ENCODE data around the gene TAGLN. TPM values are rescaled to one million over a fixed set of nuclear protein-coding genes. Genes with fewer than 3 reads are reported as not detected.

Gene TAGLN
- total and polyA plus RNA-seq, 8 donors: 575 to 3,801 (median 2,089) TPM

DNA sequence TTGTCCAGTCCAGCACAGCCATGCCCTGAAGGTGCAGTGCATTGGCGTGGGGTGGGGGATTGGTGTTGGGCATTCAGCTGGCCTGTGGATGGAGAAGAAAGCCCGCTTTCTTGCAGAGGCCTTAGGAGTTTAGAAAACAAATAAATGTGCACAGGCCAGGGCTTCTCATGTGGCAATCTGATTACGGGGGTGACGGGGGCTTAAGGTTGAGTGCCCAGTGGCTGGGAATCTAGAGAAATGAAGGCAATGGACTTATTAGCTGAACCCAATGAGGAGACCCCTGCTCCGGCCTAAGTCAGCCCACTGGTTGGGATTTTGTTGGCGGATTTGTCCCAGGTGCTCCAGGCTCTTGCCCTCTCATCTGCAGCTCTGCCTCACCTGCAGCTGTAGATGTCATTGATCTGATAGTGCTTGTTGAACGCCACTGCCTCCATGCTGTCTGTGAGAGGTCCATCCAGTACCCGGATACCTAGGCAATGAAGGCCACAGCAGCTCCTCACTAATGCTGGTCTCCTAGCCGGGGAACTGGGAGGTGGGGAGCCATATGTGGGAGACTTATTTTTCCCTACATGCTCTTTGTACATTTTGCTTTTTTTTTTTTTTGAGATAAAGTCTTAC lies 26.5 kb downstream of the TAGLN start:
- H3K27ac ChIP-seq: peak overlapping the region in 2 of 5 donors; percentile 27 to 83
- H3K36me3 ChIP-seq: peaks cover 64 to 91% (median 78%) of the 10 kb centered on the region in 4 donors
- H3K9me3 ChIP-seq: no peaks in the 10 kb centered on the region
- DNase-seq: no peak
- peaks cover 41 to 82% (median 66%) of the 10 kb centered on the region in 4 donors for H3K4me1 ChIP-seq
- 91 to 94% (median 93%) methylated on average over 9 of the region's 9 CpGs for WGBS, 5 donors
- TF ChIP-seq, protein P1, sequence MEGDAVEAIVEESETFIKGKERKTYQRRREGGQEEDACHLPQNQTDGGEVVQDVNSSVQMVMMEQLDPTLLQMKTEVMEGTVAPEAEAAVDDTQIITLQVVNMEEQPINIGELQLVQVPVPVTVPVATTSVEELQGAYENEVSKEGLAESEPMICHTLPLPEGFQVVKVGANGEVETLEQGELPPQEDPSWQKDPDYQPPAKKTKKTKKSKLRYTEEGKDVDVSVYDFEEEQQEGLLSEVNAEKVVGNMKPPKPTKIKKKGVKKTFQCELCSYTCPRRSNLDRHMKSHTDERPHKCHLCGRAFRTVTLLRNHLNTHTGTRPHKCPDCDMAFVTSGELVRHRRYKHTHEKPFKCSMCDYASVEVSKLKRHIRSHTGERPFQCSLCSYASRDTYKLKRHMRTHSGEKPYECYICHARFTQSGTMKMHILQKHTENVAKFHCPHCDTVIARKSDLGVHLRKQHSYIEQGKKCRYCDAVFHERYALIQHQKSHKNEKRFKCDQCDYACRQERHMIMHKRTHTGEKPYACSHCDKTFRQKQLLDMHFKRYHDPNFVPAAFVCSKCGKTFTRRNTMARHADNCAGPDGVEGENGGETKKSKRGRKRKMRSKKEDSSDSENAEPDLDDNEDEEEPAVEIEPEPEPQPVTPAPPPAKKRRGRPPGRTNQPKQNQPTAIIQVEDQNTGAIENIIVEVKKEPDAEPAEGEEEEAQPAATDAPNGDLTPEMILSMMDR (IDR thresholded peaks at IDR 0.05): no peak
- TF ChIP-seq EP300 (IDR thresholded peaks at IDR 0.05) (no peak), POLR2AphosphoS5 (IDR thresholded peaks at IDR 0.05) (no peak), POLR2A (IDR thresholded peaks at IDR 0.05) (no peak)
- no peak overlapping the region for H3K4me3 ChIP-seq
- H3K27me3 ChIP-seq: no peaks in the 10 kb centered on the region
- intact Hi-C loops (cut with DNase I; ENCODE audit: low total_unique reads): loop anchor here (5.0 kb wide), 1 partner anchor 38 kb away; no protein-coding TSS in a partner anchor

DNA sequence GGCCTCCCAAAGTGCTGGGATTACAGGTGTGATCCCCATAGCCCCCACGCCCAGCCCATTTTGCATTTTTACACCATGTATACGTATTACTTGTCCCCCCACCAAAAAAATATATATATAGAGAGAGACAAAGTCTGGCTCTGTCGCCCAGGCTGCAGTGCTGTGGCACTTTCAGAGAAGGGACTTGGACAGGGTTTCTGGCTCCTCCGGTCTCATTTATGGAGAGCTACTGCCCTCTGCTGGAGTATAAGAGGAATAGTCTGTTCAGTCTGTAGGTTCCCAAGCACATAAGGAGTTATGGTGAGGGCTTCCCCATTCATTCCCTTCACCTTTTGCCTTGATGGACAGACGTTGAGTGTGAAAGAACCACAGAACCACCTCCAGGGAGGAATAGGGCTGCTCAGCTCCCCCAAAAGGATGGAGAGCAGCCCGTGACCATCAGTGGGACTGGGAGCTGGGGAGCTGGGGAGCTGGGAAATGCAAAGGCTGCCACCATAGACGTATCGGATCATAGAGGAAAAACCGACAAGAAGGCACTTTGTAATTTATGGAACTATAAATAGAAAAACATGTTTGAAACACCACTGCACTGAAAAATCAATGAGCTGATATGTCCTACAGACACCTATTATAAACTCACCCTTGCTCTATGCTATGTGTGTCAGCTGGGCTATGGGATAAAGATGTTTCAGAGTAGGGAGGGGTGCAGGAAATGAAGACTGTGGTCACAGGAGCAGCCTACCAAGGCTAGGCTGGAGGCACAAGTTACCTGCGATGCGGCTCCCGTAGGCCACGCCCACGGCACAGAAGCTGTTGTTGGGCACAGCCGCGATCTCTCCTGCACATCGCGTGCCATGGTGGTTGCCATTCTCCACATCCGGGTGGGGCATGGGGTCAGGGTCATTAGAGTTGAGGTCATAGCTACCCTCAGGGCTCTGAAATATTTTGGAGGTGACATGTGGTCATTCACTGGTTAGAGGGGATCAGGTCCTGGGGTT lies 27.5 kb downstream of the TAGLN start:
- Histone ChIP-seq H3K36me3 (peaks cover 54 to 81% (median 70%) of the 10 kb centered on the region in 4 donors), H3K9me3 (no peaks in the 10 kb centered on the region), H3K4me3 (no peak overlapping the region), H3K4me1 (peaks cover 40 to 81% (median 66%) of the 10 kb centered on the region in 4 donors), H3K27ac (peak overlapping the region in 2 of 5 donors; percentile 27 to 51), H3K27me3 (no peaks in the 10 kb centered on the region)
- TF ChIP-seq POLR2A (IDR thresholded peaks at IDR 0.05) (no peak), POLR2AphosphoS5 (IDR thresholded peaks at IDR 0.05) (peak in 1 of 3 donors; percentile 70)
- TF ChIP-seq, protein P1 (IDR thresholded peaks at IDR 0.05): peak in 5 of 7 experiments; percentile 57 to 89 (median 80)
- intact Hi-C loops (cut with DNase I; ENCODE audit: low total_unique reads): loop anchor here (5.0 kb wide), 1 partner anchor 39 kb away; no protein-coding TSS in a partner anchor
- peak; percentile 53 to 92 for DNase-seq
- WGBS, 5 donors: 58 to 66% (median 63%) methylated on average over 19 of the region's 19 CpGs

DNA sequence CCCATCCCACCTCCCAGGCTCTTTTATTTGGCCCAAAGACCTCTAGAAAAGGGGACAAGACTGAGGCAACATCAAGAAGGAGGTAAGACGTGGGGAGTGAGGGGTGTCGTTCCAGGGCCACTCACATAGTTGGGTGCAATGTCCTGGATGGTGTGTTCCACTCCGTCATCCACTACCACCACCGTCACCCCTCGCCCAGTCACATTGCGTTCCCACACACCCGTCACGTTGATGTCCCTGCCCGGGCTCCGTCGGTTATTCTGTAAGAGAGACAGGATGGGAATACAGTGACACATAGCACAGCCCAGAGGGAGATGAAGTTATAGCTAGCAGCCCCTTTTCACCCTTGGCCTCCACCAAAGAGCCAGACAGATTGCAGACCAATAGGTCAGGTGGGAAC lies 28.9 kb downstream of the TAGLN start:
- Histone ChIP-seq H3K36me3 (peaks cover 48 to 67% (median 64%) of the 10 kb centered on the region in 4 donors), H3K27me3 (no peaks in the 10 kb centered on the region), H3K4me1 (peaks cover 35 to 70% (median 58%) of the 10 kb centered on the region in 4 donors), H3K4me3 (no peak overlapping the region), H3K9me3 (no peaks in the 10 kb centered on the region), H3K27ac (no peak overlapping the region)
- TF ChIP-seq, protein P1 (IDR thresholded peaks at IDR 0.05): no peak
- no peak for TF ChIP-seq POLR2A (IDR thresholded peaks at IDR 0.05)
- no peak for TF ChIP-seq EP300 (IDR thresholded peaks at IDR 0.05)
- DNase-seq: no peak
- WGBS, 5 donors: 84 to 93% (median 92%) methylated on average over 11 of the region's 11 CpGs
- intact Hi-C loops (cut with DNase I; ENCODE audit: low total_unique reads): loop anchor here (5.0 kb wide), 1 partner anchor 41 kb away; no protein-coding TSS in a partner anchor

DNA sequence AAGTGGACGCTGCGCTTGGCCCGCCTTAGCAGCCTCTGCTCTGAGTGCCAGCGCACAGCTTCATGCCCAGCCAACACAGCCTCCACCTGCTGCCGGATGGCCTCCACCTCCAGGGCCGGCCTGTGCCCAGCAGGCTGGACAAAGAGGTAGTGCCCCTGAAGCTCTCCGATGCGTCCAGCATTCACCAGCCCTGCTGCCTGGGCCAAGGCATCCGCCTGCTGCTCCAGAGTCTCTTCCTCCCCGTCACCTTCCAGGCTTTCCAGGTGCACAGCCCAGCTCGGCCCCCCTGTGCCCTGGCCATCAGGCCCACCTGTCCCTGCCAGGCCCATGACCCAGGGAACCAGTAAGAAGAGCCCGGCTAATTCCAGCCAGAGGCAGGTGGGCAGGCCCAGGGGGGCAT lies 30.2 kb downstream of the TAGLN start:
- intact Hi-C loops (cut with DNase I; ENCODE audit: low total_unique reads): loop anchor here (5.0 kb wide), 1 partner anchor 42 kb away; no protein-coding TSS in a partner anchor
- Histone ChIP-seq H3K4me3 (peak overlapping the region in 1 of 4 donors; percentile 93), H3K27ac (no peak overlapping the region), H3K36me3 (peaks cover 36 to 54% (median 51%) of the 10 kb centered on the region in 4 donors), H3K27me3 (no peaks in the 10 kb centered on the region), H3K9me3 (no peaks in the 10 kb centered on the region), H3K4me1 (peaks cover 39 to 71% (median 63%) of the 10 kb centered on the region in 4 donors)
- TF ChIP-seq POLR2A (IDR thresholded peaks at IDR 0.05) (no peak), POLR2AphosphoS5 (IDR thresholded peaks at IDR 0.05) (no peak), EP300 (IDR thresholded peaks at IDR 0.05) (no peak)
- TF ChIP-seq, protein P1 (IDR thresholded peaks at IDR 0.05): no peak
- DNase-seq: no peak
- 95 to 99% (median 96%) methylated on average over 10 to 12 of the region's 12 CpGs for WGBS, 5 donors
